Smooth muscle cell (in vitro differentiated cells): ENCODE results near the gene TSPO. TPM values are rescaled to one million over a fixed set of nuclear protein-coding genes. Genes with fewer than 3 reads are reported as not detected.

Experiments
- DNase-seq: peaks from one replicate; lab custom pipeline; 2025; ENCODE audit not compliant: unreplicated experiment; lab: John Stamatoyannopoulos, UW
- H2AFZ ChIP-seq: fragments of 200-600 bp; sonication (generic); 2 replicates; pipeline ENCODE4 v1.6.0; 2016; ENCODE audit warnings: antibody characterized with exemption, low read depth, mild to moderate bottlenecking
- H3F3A ChIP-seq: fragments of 200-600 bp; sonication (generic); 2 replicates; pipeline ENCODE4 v1.6.0; 2017; ENCODE audit warnings: antibody characterized with exemption, low read depth
- H3K27ac ChIP-seq: fragments of 200-600 bp; sonication (generic); 2 replicates; pipeline ENCODE4 v1.5.1; 2016; ENCODE audit warnings: low read depth, mild to moderate bottlenecking
- H3K27me3 ChIP-seq: fragments of 200-600 bp; sonication (generic); 2 replicates; pipeline ENCODE4 v1.6.1; 2016; ENCODE audit warnings: low read depth, mild to moderate bottlenecking
- H3K36me3 ChIP-seq: fragments of 200-600 bp; sonication (generic); 2 replicates; pipeline ENCODE4 v1.5.1; 2016; ENCODE audit warnings: low read depth
- H3K4me1 ChIP-seq: fragments of 200-600 bp; sonication (generic); 2 replicates; pipeline ENCODE4 v1.5.1; 2016; ENCODE audit warnings: low read depth
- H3K4me2 ChIP-seq: fragments of 200-600 bp; sonication (generic); 2 replicates; pipeline ENCODE4 v1.6.0; 2016; ENCODE audit warnings: mild to moderate bottlenecking
- H3K4me3 ChIP-seq: fragments of 200-600 bp; sonication (generic); 2 replicates; pipeline ENCODE4 v1.5.1; 2016; ENCODE audit warnings: mild to moderate bottlenecking
- H3K79me2 ChIP-seq: fragments of 200-600 bp; sonication (generic); 2 replicates; pipeline ENCODE4 v1.6.0; 2016; ENCODE audit warnings: low read depth, mild to moderate bottlenecking
- H3K9ac ChIP-seq: fragments of 200-600 bp; sonication (generic); 2 replicates; pipeline ENCODE4 v1.6.0; 2016; ENCODE audit warnings: low read depth
- H3K9me3 ChIP-seq: fragments of 200-600 bp; sonication (generic); replicated peaks from 2 replicates; pipeline ENCODE4 v1.5.1; 2016; ENCODE audit warnings: low read depth
- H4K20me1 ChIP-seq: fragments of 200-600 bp; sonication (generic); 2 replicates; pipeline ENCODE4 v1.6.0; 2016; ENCODE audit warnings: low read depth
- CTCF ChIP-seq: fragments of 200-600 bp; sonication (generic); IDR thresholded peaks from 2 replicates; pipeline ENCODE4 v1.5.1; 2017; ENCODE audit warnings: borderline replicate concordance, mild to moderate bottlenecking, antibody characterized with exemption; ENCODE audit not compliant: insufficient read depth, poor library complexity, severe bottlenecking
- WGBS: methylation state at CpG from one replicate; pipeline ENCODE4 v1.1.7; 2016; ENCODE audit warnings: low lambda C conversion rate; 5-methylcytosine and 5-hydroxymethylcytosine counted together
- polyA plus RNA-seq: library from polyadenylated mRNA; unstranded; fragments of >200 nt; fragmentation: Nextera tagmentation; extraction: Ambion mirVana; gene quantifications from 2 replicates; pipeline ENCODE4 v1.2.1, GENCODE V29; 2016
- total RNA-seq: library from RNA; depleted of rRNA; stranded (reverse); fragments of >200 nt; gene quantifications from 2 replicates; pipeline ENCODE4 v1.2.3, GENCODE V29; 2014

The TSPO gene
- total and polyA plus RNA-seq, 2 experiments from 2014 or later = 170 to 251 TPM

GRCh38 chr22:43160497-43161126 lies 9.3 kb downstream of the TSPO start:
- no peaks in the 10 kb centered on the region for H3K4me1 ChIP-seq
- H3K9ac ChIP-seq = no peak overlapping the region
- no peak overlapping the region for H3K27ac ChIP-seq
- no peak for DNase-seq
- H3K27me3 ChIP-seq = no peaks in the 10 kb centered on the region
- H3K4me3 ChIP-seq = no peak overlapping the region
- H4K20me1 ChIP-seq = peaks cover 53% of the 10 kb centered on the region
- no peaks in the 10 kb centered on the region for H3F3A ChIP-seq
- H3K4me2 ChIP-seq = no peak overlapping the region
- TF ChIP-seq CTCF = no peak
- no peak overlapping the region for H2AFZ ChIP-seq
- no peaks in the 10 kb centered on the region for H3K79me2 ChIP-seq
- 96% methylated on average over 8 of the region's 8 CpGs for WGBS
- no peaks in the 10 kb centered on the region for H3K36me3 ChIP-seq
- H3K9me3 ChIP-seq = no peaks in the 10 kb centered on the region

GRCh38 chr22:43162412-43163150 lies 11.2 kb downstream of the TSPO start:
- H3K9ac ChIP-seq = no peak overlapping the region
- no peak overlapping the region for H3K4me2 ChIP-seq
- H3K27ac ChIP-seq = no peak overlapping the region
- TF ChIP-seq CTCF = no peak
- H3K79me2 ChIP-seq = no peaks in the 10 kb centered on the region
- H4K20me1 ChIP-seq = peaks cover 35% of the 10 kb centered on the region
- H3K4me1 ChIP-seq = no peaks in the 10 kb centered on the region
- H3K36me3 ChIP-seq = no peaks in the 10 kb centered on the region
- no peaks in the 10 kb centered on the region for H3K9me3 ChIP-seq
- no peak for DNase-seq
- no peak overlapping the region for H3K4me3 ChIP-seq
- no peaks in the 10 kb centered on the region for H3F3A ChIP-seq
- no peaks in the 10 kb centered on the region for H3K27me3 ChIP-seq
- 95% methylated on average over 24 of the region's 24 CpGs for WGBS
- H2AFZ ChIP-seq = no peak overlapping the region

GRCh38 chr22:43163241-43163795 lies 12.0 kb downstream of the TSPO start:
- Histone ChIP-seq H3K27me3 (no peaks in the 10 kb centered on the region), H3K9me3 (no peaks in the 10 kb centered on the region), H3K27ac (no peak overlapping the region), H3K4me2 (no peak overlapping the region), H3K36me3 (no peaks in the 10 kb centered on the region), H2AFZ (no peak overlapping the region), H3K4me1 (no peaks in the 10 kb centered on the region), H4K20me1 (peaks cover 28% of the 10 kb centered on the region), H3K4me3 (no peak overlapping the region), H3K79me2 (no peaks in the 10 kb centered on the region), H3F3A (no peaks in the 10 kb centered on the region), H3K9ac (no peak overlapping the region)
- 96% methylated on average over 18 of the region's 18 CpGs for WGBS
- DNase-seq = no peak
- no peak for TF ChIP-seq CTCF
